HPDE6-E6E7 (cell line): ENCODE measurements around the gene CCDC12.

Experiments used
- DNase-seq: peaks from one replicate; pipeline ENCODE4 v3.0.0; 2011; ENCODE audit warnings: missing footprints; ENCODE audit errors: extremely low spot score

The CCDC12 gene

DNA sequence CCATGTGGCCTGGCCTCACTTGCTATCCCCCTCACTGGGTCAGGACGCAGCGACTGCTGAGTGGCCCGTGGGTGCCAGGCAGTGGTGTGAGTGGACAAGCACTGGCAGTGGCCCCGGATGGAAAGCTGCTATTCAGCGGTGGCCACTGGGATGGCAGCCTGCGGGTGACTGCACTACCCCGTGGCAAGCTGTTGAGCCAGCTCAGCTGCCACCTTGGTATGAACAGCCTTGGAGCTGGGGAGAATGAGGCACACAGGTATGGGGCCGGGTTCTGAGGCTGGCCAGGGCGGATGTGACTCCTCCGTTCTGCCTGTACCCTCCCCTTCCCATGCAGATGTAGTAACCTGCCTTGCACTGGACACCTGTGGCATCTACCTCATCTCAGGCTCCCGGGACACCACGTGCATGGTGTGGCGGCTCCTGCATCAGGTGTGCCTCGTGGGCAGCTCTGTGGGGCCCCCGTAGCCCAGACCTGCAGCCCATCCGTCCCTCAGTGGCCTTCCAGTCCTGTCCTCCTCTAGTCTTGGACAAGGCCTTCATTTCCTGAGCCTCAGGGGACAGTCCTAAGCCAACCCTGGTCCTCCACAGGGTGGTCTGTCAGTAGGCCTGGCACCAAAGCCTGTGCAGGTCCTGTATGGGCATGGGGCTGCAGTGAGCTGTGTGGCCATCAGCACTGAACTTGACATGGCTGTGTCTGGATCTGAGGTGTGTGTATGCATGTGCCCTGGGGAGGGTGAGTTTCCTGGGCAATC lies 31.1 kb upstream of the CCDC12 start:
- no peak for DNase-seq

DNA sequence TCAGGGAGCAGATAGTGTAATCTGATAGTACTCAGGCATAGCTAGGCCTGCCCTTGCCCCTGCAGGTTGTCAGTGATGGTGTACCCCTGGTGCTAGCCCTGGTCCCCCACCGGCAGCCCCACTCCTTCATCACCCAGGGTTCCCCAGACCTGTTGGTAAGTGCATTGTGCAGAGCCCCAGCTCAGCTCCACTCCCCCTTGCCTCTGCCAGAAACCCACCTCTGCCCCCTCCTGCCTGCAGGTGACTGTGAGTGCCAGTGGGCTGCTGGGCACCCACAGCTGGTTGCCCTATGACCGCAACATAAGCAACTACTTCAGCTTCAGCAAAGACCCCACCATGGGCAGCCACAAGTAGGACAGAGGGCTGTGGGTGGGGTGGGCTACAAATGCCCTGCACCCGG lies 30.5 kb upstream of the CCDC12 start:
- DNase-seq = no peak

DNA sequence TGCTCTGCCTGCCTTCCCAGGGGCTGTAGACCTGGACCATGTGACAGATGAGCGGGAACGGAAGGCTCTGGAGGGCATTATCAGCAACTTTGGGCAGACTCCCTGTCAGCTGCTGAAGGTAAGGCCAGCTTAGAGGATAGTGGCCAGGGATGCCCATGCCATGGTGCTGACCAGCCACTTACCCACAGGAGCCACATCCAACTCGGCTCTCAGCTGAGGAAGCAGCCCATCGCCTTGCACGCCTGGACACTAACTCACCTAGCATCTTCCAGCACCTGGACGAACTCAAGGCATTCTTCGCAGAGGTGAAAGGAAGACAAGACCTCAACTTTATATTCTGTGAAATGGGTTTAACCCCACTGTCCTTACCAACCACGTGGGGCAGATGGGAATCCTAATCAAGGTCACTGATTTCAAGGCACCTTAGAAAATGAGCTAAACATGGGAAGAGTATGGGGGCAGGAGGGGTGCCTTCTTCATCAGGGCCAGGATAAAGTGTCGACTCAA lies 29.7 kb upstream of the CCDC12 start:
- no peak for DNase-seq

DNA sequence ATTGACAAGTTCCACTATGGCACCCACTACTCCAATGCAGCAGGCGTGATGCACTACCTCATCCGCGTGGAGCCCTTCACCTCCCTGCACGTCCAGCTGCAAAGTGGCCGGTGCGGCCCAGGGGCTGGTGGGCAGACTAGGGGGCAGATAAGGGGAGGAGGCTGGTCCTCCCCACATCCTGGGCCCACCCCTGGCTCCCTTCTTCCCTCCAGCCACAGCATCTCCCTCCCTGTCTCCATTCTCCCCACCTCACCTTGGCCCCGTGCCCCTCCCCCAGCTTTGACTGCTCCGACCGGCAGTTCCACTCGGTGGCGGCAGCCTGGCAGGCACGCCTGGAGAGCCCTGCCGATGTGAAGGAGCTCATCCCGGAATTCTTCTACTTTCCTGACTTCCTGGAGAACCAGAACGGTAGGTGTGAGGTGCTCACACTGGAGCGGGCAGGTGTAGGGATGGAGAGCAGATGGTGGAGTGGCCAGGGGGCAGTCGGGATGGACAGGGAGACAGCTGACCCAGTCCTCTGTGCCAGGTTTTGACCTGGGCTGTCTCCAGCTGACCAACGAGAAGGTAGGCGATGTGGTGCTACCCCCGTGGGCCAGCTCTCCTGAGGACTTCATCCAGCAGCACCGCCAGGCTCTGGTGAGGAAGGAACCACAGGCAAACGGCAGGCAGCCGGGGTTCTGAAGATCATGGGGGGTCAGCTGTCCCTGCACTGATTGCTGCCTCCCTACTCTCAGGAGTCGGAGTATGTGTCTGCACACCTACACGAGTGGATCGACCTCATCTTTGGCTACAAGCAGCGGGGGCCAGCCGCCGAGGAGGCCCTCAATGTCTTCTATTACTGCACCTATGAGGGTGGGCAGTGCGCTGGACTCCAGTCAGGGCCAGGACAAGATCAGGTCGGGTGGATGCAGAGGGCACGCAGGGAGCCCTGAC lies 28.9 kb upstream of the CCDC12 start:
- DNase-seq = no peak

DNA sequence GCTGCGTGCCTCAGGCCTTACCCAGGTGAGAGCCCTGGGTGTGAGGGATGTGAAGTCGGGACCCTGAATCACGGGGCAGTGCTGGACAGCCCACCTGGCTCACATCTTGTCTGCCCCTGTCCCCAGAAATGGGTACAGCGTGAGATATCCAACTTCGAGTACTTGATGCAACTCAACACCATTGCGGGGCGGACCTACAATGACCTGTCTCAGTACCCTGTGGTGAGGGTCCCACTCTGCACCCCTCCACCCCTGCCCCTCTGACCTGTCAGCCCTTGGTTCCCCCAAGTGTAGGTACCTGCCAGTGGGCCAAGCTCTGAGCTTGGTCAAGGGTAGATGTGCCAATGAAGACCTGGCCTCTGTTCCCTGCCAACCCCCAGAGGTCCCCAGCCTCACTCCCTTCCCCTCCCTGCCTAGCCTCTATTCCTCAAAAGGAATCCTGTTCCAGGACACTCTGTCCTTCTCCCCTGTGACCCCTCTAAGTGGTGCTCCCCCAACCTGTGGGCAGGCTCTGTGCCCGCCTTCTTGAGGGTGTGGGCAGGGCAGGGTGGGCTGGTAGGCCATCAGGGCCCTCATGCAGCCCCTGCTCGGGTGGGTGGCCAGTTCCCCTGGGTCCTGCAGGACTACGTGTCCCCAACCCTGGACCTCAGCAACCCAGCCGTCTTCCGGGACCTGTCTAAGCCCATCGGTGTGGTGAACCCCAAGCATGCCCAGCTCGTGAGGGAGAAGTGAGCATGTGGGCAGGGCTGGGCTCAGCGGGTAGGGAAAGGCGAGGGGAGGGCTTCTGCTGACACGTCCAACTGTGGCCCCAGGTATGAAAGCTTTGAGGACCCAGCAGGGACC lies 28.0 kb upstream of the CCDC12 start:
- DNase-seq = no peak

DNA sequence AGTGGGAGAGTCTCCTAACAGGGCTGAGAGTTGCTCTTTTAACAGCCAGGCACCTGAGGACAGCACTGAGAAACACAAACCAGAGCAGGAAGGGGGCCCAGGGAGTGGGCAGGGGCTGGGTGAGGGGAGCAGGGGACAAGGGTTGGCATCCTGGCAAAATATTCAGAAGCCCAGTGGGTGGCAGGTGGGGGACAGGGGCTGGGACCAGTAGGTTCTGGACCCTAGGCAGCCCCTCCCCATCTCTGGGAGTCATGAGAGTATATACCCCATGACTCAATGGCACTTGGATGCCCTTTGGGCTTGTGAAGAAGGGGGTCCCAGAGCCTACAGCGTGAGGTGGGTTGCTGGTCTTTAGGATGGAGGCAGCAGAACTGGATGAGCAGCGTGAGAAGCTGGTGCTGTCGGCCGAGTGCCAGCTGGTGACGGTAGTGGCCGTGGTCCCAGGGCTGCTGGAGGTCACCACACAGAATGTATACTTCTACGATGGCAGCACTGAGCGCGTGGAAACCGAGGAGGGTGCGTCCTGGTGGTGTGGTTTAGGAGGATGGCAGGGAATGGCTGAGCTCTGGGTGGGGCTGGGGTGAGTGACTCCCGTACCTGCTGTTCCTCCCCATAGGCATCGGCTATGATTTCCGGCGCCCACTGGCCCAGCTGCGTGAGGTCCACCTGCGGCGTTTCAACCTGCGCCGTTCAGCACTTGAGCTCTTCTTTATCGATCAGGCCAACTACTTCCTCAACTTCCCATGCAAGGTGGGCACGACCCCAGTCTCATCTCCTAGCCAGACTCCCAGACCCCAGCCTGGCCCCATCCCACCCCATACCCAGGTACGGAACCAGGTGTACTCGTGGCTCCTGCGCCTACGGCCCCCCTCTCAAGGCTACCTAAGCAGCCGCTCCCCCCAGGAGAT lies 27.2 kb upstream of the CCDC12 start:
- DNase-seq = no peak

DNA sequence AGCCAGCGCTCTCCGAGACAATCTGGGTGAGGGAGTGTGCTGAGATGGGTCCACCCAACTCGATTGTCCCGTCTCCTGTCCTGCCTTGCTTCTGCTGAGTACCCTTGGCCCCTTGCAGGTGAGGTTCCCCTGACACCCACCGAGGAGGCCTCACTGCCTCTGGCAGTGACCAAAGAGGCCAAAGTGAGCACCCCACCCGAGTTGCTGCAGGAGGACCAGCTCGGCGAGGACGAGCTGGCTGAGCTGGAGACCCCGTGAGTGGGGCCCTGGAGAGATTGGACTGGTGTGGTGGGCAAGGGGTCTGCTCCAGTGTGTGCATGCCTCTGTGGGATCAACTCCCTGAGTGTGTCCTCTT lies 26.5 kb upstream of the CCDC12 start:
- no peak for DNase-seq

DNA sequence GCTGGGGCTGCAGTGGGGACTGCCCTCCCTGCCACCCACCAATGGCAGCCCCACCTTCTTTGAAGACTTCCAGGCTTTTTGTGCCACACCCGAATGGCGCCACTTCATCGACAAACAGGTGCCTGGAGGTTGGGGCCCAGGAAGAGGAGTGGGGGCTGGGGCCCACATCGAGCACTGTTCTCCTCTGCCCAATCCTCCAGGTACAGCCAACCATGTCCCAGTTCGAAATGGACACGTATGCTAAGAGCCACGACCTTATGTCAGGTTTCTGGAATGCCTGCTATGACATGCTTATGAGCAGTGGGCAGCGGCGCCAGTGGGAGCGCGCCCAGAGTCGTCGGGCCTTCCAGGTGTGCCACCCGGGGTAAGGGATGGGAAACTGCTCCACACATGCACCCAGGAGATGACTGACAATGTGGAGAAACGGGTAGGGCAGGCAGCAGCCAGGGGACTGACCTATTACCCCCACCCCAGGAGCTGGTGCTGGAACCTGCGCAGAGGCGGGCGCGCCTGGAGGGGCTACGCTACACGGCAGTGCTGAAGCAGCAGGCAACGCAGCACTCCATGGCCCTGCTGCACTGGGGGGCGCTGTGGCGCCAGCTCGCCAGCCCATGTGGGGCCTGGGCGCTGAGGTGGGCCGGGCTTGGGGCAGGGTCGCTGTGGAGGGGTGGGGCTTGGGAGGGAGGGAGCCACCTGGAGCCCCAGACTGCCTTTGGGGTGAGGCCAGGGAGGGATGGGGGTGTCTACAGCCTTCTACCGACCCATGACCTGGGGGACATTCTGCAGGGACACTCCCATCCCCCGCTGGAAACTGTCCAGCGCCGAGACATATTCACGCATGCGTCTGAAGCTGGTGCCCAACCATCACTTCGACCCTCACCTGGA lies 25.9 kb upstream of the CCDC12 start:
- DNase-seq = no peak

DNA sequence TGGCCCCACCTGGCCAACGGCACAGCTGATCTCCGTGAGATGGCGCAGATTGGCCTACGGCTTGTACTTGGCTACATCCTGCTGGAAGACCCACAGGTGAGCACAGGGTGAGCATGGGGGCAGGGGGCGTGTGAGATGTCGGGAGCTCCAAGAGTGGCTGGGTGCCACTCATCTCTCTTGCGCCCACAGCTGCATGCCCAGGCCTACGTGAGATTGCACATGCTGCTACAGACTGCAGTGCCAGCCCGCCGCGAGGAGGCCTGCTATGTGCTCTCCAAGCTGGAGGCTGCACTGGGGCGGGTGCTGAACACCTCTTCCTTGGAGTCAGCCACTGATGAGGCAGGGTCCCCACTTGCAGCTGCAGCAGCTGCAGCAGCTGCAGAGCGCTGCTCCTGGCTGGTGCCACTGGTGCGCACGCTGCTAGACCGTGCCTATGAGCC lies 25.2 kb upstream of the CCDC12 start:
- DNase-seq = no peak

DNA sequence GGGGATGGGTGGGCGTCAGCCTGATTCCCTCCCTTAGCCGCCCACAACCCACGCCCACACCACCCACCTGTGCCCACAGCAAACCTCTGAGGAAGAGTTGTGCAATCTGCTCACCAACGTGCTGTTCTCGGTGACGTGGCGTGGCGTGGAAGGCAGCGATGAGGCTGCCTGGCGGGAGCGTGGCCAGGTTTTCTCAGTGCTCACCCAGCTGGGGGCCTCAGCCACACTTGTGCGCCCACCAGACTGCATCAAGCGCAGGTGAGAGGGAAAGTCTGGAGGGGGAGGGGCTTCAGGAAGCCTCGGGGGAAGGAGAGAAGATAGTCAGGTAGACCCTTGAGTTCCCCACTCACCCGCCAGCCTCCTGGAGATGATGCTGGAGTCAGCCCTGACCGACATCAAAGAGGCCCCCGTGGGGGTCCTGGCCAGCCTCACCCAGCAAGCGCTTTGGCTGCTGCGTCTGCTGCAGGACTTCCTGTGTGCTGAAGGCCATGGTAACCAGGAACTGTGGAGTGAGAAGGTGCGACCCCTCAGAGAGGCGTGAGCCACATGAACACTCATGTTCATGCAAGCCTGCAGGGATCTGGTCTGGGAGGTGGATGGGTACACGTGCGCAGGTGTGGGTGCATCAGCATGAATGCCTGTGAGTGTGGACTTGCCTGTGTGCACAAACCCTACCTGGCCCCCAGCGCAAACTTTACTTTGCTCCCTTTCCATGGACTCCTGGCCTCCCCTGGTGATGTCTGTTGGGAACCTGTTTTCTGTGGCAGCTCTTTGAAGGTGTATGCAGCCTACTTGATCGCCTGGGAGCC lies 24.6 kb upstream of the CCDC12 start:
- no peak for DNase-seq

DNA sequence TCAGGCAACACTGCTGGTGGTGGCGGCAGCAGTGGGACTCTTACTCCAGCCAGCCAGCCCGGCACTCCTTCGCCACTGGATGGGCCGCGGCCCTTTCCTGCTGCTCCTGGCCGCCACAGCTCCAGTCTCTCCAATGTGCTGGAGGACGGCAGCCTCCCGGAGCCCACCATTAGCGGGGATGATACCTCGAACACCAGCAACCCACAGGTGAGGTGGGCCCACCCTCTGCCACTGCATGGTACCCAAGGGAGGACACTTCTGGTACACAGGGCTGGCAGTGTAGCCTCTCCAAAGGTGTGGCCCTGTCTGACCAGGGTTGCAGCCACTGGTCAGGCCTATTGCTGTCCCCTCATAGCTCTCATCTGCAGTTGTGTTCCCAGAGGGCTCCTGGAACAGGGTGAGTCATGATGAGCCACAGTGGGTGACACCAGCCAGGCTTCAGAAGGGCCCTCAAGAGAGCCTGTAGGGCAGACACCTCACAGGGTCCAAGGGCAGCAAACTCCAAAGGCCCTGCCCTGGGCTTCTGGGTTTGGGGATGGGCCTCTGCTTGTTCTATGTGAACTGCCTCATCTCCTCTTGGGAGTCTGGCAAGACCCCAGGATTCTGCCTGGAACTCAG lies 23.8 kb upstream of the CCDC12 start:
- no peak for DNase-seq

DNA sequence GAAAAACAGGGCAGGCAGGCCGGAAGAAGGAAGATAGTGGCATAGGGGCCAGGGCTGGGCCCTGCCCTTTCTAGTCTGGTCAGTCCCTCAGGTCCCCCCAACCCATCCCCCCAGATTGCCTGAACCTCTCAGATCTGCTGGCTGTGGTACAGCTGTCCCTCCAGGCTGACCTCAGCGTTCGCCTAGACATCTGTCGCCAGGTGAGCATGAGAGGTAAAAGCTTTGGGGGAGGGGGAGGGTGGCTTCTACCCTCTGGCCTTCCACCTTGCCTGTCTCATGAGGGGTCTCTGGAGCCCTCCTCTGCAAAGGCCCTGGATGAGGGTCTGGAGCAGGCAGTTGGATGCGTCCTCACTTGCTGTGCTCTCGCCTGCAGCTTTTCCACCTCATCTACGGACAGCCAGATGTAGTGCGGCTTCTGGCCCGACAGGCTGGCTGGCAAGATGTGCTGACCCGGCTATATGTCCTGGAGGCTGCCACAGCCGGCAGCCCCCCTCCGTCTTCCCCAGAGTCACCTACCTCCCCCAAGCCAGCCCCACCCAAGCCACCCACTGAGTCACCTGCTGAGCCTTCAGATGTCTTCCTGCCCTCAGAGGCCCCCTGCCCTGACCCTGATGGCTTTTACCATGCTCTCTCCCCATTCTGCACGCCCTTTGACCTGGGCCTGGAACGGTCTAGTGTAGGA lies 23.1 kb upstream of the CCDC12 start:
- DNase-seq = no peak

DNA sequence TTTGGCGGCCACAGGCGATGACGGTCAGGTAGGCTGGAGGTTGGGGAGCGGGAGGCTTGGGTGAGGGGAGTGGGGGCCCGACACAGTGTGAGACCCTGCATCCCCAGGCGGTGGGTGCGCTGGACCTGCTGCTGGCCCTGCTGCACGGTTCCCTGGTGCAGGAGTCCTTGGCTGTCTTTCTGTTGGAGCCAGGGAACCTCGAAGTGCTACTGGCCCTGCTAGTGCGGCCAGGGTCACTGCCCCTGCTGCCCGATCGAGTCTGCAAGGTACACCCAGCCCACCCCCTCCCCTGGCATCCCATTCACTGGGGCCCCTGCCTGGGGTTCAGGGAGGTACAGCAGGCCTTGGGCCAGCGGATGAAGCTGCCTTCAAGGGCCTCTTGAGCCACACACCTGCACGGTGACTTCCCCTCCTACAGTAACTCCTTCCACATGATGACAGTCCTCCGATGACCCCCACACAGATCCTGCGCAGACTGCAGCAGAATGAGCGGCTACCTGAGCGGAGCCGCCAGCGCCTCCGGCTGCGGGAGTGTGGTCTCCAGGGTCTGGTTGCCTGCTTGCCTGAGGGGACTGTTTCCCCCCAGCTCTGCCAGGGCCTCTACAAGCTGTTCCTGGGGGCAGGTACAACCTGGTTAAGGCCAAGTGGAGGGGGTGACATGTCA lies 22.4 kb upstream of the CCDC12 start:
- no peak for DNase-seq

DNA sequence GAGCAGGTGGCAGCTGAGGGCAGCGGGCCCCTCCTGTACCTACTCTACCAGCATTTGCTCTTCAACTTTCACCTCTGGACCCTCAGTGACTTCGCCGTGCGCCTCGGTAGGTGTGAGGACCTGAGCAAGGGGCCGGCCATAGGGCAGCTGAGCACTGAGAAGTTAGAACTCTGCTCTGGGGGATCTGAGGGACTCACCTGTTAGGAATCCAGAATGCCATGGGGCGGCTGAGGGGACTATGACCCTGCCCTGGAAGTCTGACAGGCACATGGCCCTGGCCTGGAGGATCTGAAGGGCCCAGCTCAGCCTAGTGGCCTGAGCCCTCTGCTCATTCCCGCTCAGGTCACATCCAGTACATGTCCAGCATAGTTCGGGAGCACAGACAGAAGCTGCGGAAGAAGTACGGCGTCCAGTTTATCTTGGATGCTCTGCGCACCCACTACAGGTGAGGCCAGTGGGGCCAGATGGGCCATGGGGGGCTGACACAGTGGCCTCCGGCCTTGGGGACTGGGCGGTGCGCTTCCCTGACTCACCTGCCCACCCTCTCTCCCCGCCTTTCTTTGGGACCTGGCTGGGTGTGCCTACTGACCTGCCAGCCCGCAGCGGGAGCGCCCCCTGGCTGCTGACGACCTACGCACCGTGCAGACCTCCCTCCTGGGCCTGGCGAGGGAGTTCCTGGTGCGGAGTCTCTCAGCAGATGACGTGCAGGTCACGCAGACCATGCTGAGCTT lies 21.7 kb upstream of the CCDC12 start:
- no peak for DNase-seq

DNA sequence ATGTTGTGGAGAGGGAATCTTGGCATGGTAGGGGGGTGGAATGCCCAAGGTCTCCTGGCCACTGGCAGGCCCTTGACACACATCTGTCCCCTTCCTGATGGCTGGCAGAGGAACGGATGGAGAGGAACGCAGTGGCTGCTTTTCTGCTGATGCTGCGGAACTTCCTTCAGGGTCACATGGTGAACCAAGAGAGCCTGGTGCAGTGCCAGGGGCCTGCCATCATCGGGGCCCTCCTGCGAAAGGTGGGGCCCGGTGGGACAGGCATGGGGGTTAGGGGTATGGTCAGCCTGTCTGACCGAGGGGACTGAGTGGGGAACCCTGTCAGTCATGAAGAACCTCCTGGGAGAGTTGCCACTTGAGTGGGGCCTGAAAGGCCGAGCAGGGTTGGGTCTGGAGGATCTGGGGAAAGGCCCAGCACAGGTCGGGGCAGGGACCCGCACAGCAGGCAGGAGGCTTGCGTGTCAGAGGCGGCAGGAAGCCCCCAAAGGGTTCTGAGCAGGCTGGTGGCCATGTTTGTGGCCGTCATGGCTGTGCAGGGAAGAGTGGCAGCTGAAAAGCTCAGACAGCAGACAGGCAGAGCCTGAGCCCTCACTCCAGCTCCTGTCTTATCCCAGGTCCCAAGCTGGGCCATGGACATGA lies 21.0 kb upstream of the CCDC12 start:
- DNase-seq = no peak
